ENCODE measurements around the gene HTT. TPM values are rescaled to one million over a fixed set of nuclear protein-coding genes. Genes with fewer than 3 reads are reported as not detected.
A peak's percentile ranks its signal among the peaks of the same experiment; 100 is the strongest.
"Not testable (repeated sequence)": the region's sequence is repeated elsewhere in the genome, so short reads cannot be mapped to it uniquely, and the experiment has no call there.

The HTT gene
- total and polyA plus RNA-seq, 5 donors from 2014 or later = 4.8 to 101 (median 6.4) TPM

- Histone ChIP-seq H3K27me3 (ENCODE audit: control insufficient read depth, insufficient read depth, low read length) (no peaks in the 10 kb centered on the region), H3K36me3 (ENCODE audit: control insufficient read depth, insufficient read depth, low read length) (peaks cover 64% of the 10 kb centered on the region), H3K9me3 (ENCODE audit: control insufficient read depth in 2 of 2, low read length in 2 of 2) (no peaks in the 10 kb centered on the region), H3K4me1 (ENCODE audit: control insufficient read depth, insufficient read depth, low read length, poor library complexity, severe bottlenecking) (no peaks in the 10 kb centered on the region), H3K4me3 (ENCODE audit: low read depth, low read length) (no peak overlapping the region), H3K27ac (ENCODE audit: insufficient read depth, low read length, poor library complexity, severe bottlenecking) (no peak overlapping the region)
- Mint-ChIP-seq H3K9me3 (no peaks in the 10 kb centered on the region), H3K27me3 (peaks cover 4% of the 10 kb centered on the region), H3K27ac (no peak overlapping the region), H3K4me1 (peaks cover 0 to 2% (median 0%) of the 10 kb centered on the region in 4 donors), H3K36me3 (peaks cover 55% of the 10 kb centered on the region), H3K4me3 (no peak overlapping the region)
- ATAC-seq (ENCODE audit: low read depth in 2 of 2) = no peak
- no peak for DNase-seq
These were observed 63.4 kb downstream of the HTT start for GRCh38 chr4:3137908-3138307.

GRCh38 chr4:3145234-3145924 lies 70.9 kb downstream of the HTT start:
- H3K27ac Mint-ChIP-seq = no peak overlapping the region
- ATAC-seq (ENCODE audit: low read depth in 2 of 2) = no peak
- H3K36me3 Mint-ChIP-seq = peaks cover 49% of the 10 kb centered on the region
- no peak overlapping the region for H3K4me3 ChIP-seq (ENCODE audit: low read depth, low read length)
- H3K27ac ChIP-seq (ENCODE audit: insufficient read depth, low read length, poor library complexity, severe bottlenecking) = no peak overlapping the region
- peaks cover 72% of the 10 kb centered on the region for H3K36me3 ChIP-seq (ENCODE audit: control insufficient read depth, insufficient read depth, low read length)
- DNase-seq = no peak
- H3K9me3 Mint-ChIP-seq = no peaks in the 10 kb centered on the region
- no peaks in the 10 kb centered on the region for H3K4me1 ChIP-seq (ENCODE audit: control insufficient read depth, insufficient read depth, low read length, poor library complexity, severe bottlenecking)
- no peak overlapping the region for H3K4me3 Mint-ChIP-seq
- H3K27me3 ChIP-seq (ENCODE audit: control insufficient read depth, insufficient read depth, low read length) = no peaks in the 10 kb centered on the region
- no peaks in the 10 kb centered on the region for H3K9me3 ChIP-seq (ENCODE audit: control insufficient read depth in 2 of 2, low read length in 2 of 2)
- peaks cover 4% of the 10 kb centered on the region for H3K27me3 Mint-ChIP-seq
- H3K4me1 Mint-ChIP-seq = no peaks in the 10 kb centered on the region

GRCh38 chr4:3148926-3149325 lies 74.4 kb downstream of the HTT start:
- Histone ChIP-seq H3K9me3 (ENCODE audit: control insufficient read depth in 2 of 2, low read length in 2 of 2) (no peaks in the 10 kb centered on the region), H3K27me3 (ENCODE audit: control insufficient read depth, insufficient read depth, low read length) (no peaks in the 10 kb centered on the region), H3K27ac (ENCODE audit: insufficient read depth, low read length, poor library complexity, severe bottlenecking) (no peak overlapping the region), H3K4me1 (ENCODE audit: control insufficient read depth, insufficient read depth, low read length, poor library complexity, severe bottlenecking) (no peaks in the 10 kb centered on the region), H3K4me3 (ENCODE audit: low read depth, low read length) (no peak overlapping the region), H3K36me3 (ENCODE audit: control insufficient read depth, insufficient read depth, low read length) (peaks cover 68% of the 10 kb centered on the region)
- H3K4me3 Mint-ChIP-seq = no peak overlapping the region
- ATAC-seq (ENCODE audit: low read depth in 2 of 2) = no peak
- H3K4me1 Mint-ChIP-seq = no peaks in the 10 kb centered on the region
- H3K27me3 Mint-ChIP-seq = no peaks in the 10 kb centered on the region
- H3K9me3 Mint-ChIP-seq = no peaks in the 10 kb centered on the region
- no peak for DNase-seq
- H3K27ac Mint-ChIP-seq = no peak overlapping the region
- peaks cover 44% of the 10 kb centered on the region for H3K36me3 Mint-ChIP-seq

- not testable (repeated sequence) for H3K9me3 Mint-ChIP-seq; H3K27ac ChIP-seq (ENCODE audit: insufficient read depth, low read length, poor library complexity, severe bottlenecking); H3K4me3 ChIP-seq (ENCODE audit: low read depth, low read length); H3K27me3 Mint-ChIP-seq; H3K9me3 ChIP-seq (ENCODE audit: control insufficient read depth in 2 of 2, low read length in 2 of 2); H3K4me1 ChIP-seq (ENCODE audit: control insufficient read depth, insufficient read depth, low read length, poor library complexity, severe bottlenecking); ATAC-seq (ENCODE audit: low read depth in 2 of 2); H3K27me3 ChIP-seq (ENCODE audit: control insufficient read depth, insufficient read depth, low read length); DNase-seq; H3K4me3 Mint-ChIP-seq; H3K4me1 Mint-ChIP-seq
- H3K36me3 ChIP-seq (ENCODE audit: control insufficient read depth, insufficient read depth, low read length) = peaks cover 65% of the 10 kb centered on the region
- Mint-ChIP-seq H3K36me3 (peaks cover 42% of the 10 kb centered on the region), H3K27ac (peak overlapping the region in 2 of 3 donors; percentile 53 to 75)
These were observed 76.8 kb downstream of the HTT start for GRCh38 chr4:3151238-3151637.

GRCh38 chr4:3157366-3157765 lies 82.9 kb downstream of the HTT start:
- ATAC-seq (ENCODE audit: low read depth in 2 of 2) (no peak), DNase-seq (no peak)
- peak overlapping the region in 1 of 3 donors; percentile 84 for H3K27ac Mint-ChIP-seq
- Histone ChIP-seq H3K36me3 (ENCODE audit: control insufficient read depth, insufficient read depth, low read length) (peaks cover 68% of the 10 kb centered on the region), H3K4me3 (ENCODE audit: low read depth, low read length) (no peak overlapping the region), H3K9me3 (ENCODE audit: control insufficient read depth in 2 of 2, low read length in 2 of 2) (no peaks in the 10 kb centered on the region), H3K27me3 (ENCODE audit: control insufficient read depth, insufficient read depth, low read length) (no peaks in the 10 kb centered on the region), H3K4me1 (ENCODE audit: control insufficient read depth, insufficient read depth, low read length, poor library complexity, severe bottlenecking) (no peaks in the 10 kb centered on the region), H3K27ac (ENCODE audit: insufficient read depth, low read length, poor library complexity, severe bottlenecking) (no peak overlapping the region)
- H3K4me3 Mint-ChIP-seq = no peak overlapping the region
- H3K27me3 Mint-ChIP-seq = no peaks in the 10 kb centered on the region
- H3K36me3 Mint-ChIP-seq = peaks cover 59% of the 10 kb centered on the region
- H3K9me3 Mint-ChIP-seq = peaks cover 0 to 10% (median 5%) of the 10 kb centered on the region in 7 donors
- H3K4me1 Mint-ChIP-seq = peaks cover 3 to 12% (median 5%) of the 10 kb centered on the region in 4 donors

GRCh38 chr4:3158841-3159240 lies 84.4 kb downstream of the HTT start:
- Histone ChIP-seq H3K27me3 (ENCODE audit: control insufficient read depth, insufficient read depth, low read length) (no peaks in the 10 kb centered on the region), H3K4me1 (ENCODE audit: control insufficient read depth, insufficient read depth, low read length, poor library complexity, severe bottlenecking) (no peaks in the 10 kb centered on the region), H3K4me3 (ENCODE audit: low read depth, low read length) (no peak overlapping the region), H3K9me3 (ENCODE audit: control insufficient read depth in 2 of 2, low read length in 2 of 2) (no peaks in the 10 kb centered on the region), H3K36me3 (ENCODE audit: control insufficient read depth, insufficient read depth, low read length) (peaks cover 61% of the 10 kb centered on the region), H3K27ac (ENCODE audit: insufficient read depth, low read length, poor library complexity, severe bottlenecking) (no peak overlapping the region)
- DNase-seq = no peak
- Mint-ChIP-seq H3K4me1 (peaks cover 3 to 12% (median 7%) of the 10 kb centered on the region in 4 donors), H3K36me3 (peaks cover 73% of the 10 kb centered on the region), H3K9me3 (peaks cover 0 to 15% (median 9%) of the 10 kb centered on the region in 7 donors), H3K4me3 (no peak overlapping the region), H3K27me3 (no peaks in the 10 kb centered on the region), H3K27ac (peak overlapping the region in 1 of 3 donors; percentile 72)
- no peak for ATAC-seq (ENCODE audit: low read depth in 2 of 2)

GRCh38 chr4:3160438-3160837 lies 86.0 kb downstream of the HTT start:
- peaks cover 78% of the 10 kb centered on the region for H3K36me3 Mint-ChIP-seq
- no peaks in the 10 kb centered on the region for H3K27me3 ChIP-seq (ENCODE audit: control insufficient read depth, insufficient read depth, low read length)
- no peaks in the 10 kb centered on the region for H3K9me3 ChIP-seq (ENCODE audit: control insufficient read depth in 2 of 2, low read length in 2 of 2)
- H3K27ac ChIP-seq (ENCODE audit: insufficient read depth, low read length, poor library complexity, severe bottlenecking) = no peak overlapping the region
- DNase-seq (no peak), ATAC-seq (ENCODE audit: low read depth in 2 of 2) (no peak)
- H3K9me3 Mint-ChIP-seq = peaks cover 0 to 15% (median 14%) of the 10 kb centered on the region in 7 donors
- peaks cover 10 to 21% (median 15%) of the 10 kb centered on the region in 4 donors for H3K4me1 Mint-ChIP-seq
- H3K27me3 Mint-ChIP-seq = no peaks in the 10 kb centered on the region
- H3K4me1 ChIP-seq (ENCODE audit: control insufficient read depth, insufficient read depth, low read length, poor library complexity, severe bottlenecking) = no peaks in the 10 kb centered on the region
- no peak overlapping the region for H3K27ac Mint-ChIP-seq
- no peak overlapping the region for H3K4me3 ChIP-seq (ENCODE audit: low read depth, low read length)
- H3K4me3 Mint-ChIP-seq = no peak overlapping the region
- peaks cover 51% of the 10 kb centered on the region for H3K36me3 ChIP-seq (ENCODE audit: control insufficient read depth, insufficient read depth, low read length)

GRCh38 chr4:3161044-3161443 lies 86.6 kb downstream of the HTT start:
- DNase-seq; ATAC-seq (ENCODE audit: low read depth in 2 of 2); H3K4me1 ChIP-seq (ENCODE audit: control insufficient read depth, insufficient read depth, low read length, poor library complexity, severe bottlenecking); H3K27me3 Mint-ChIP-seq; H3K9me3 ChIP-seq (ENCODE audit: control insufficient read depth in 2 of 2, low read length in 2 of 2); H3K4me3 Mint-ChIP-seq; H3K4me3 ChIP-seq (ENCODE audit: low read depth, low read length); H3K27ac ChIP-seq (ENCODE audit: insufficient read depth, low read length, poor library complexity, severe bottlenecking); H3K27me3 ChIP-seq (ENCODE audit: control insufficient read depth, insufficient read depth, low read length): not testable (repeated sequence)
- H3K36me3 ChIP-seq (ENCODE audit: control insufficient read depth, insufficient read depth, low read length) = peaks cover 49% of the 10 kb centered on the region
- H3K4me1 Mint-ChIP-seq = peaks cover 10 to 21% (median 17%) of the 10 kb centered on the region in 4 donors
- H3K36me3 Mint-ChIP-seq = peaks cover 84% of the 10 kb centered on the region
- H3K9me3 Mint-ChIP-seq = peaks cover 0 to 15% (median 15%) of the 10 kb centered on the region in 7 donors
- peak overlapping the region in 1 of 3 donors; percentile 50 for H3K27ac Mint-ChIP-seq

Measured in CD4-positive, CD25-positive, alpha-beta regulatory T cell (primary cell).